PC-3 (cell line): ENCODE data around the gene DIO1.

Experiments used
- CTCF ChIP-seq: fragments of 300-600 bp; sonication (generic); conservative IDR thresholded peaks from 2 replicates; pipeline ENCODE4 v1.5.1; 2017; ENCODE audit warnings: antibody characterized with exemption, low read depth, mild to moderate bottlenecking, low read length
- EZH2 ChIP-seq: fragments of 300-600 bp; sonication (generic); IDR thresholded peaks from one replicate; pipeline ENCODE4 v1.6.1; 2017; ENCODE audit warnings: antibody characterized with exemption, mild to moderate bottlenecking, low read length; ENCODE audit not compliant: unreplicated experiment

- TF ChIP-seq EZH2, result no peak
- no peak for TF ChIP-seq CTCF
These were observed 25.7 kb downstream of the DIO1 start for GRCh38 chr1:53919675-53920066.
